ENCODE measurements around the gene PCDHGC5. TPM values are rescaled to one million over a fixed set of nuclear protein-coding genes. Genes with fewer than 3 reads are reported as not detected.

Gene PCDHGC5
- total RNA-seq, 6 experiments from 2014 or later = 0.24 to 0.37 (median 0.32) TPM

DNA sequence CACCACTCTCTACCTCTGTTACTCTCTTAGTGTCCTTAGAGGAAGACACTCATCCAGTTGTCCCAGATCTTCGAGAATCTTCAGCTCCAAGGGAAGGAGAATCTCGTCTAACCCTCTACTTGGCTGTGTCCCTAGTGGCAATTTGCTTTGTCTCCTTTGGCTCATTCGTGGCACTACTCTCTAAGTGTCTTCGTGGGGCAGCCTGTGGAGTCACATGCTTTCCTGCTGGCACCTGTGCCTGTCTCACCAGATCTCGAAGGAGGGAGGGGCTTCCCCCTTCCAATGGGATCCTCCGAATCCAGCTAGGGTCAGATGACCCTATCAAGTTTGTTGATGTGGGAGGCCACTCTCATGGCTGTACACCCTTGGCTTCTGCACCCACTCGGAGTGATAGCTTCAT is 1.8 kb upstream of the PCDHGC5 start:
- intact Hi-C loops (cut with DNase I) = no loop called here
- ATAC-seq (no peak), DNase-seq (peak in 1 of 3 donors; percentile 15)
- H3K27me3 ChIP-seq = no peaks in the 10 kb centered on the region
- TF ChIP-seq, protein P1, sequence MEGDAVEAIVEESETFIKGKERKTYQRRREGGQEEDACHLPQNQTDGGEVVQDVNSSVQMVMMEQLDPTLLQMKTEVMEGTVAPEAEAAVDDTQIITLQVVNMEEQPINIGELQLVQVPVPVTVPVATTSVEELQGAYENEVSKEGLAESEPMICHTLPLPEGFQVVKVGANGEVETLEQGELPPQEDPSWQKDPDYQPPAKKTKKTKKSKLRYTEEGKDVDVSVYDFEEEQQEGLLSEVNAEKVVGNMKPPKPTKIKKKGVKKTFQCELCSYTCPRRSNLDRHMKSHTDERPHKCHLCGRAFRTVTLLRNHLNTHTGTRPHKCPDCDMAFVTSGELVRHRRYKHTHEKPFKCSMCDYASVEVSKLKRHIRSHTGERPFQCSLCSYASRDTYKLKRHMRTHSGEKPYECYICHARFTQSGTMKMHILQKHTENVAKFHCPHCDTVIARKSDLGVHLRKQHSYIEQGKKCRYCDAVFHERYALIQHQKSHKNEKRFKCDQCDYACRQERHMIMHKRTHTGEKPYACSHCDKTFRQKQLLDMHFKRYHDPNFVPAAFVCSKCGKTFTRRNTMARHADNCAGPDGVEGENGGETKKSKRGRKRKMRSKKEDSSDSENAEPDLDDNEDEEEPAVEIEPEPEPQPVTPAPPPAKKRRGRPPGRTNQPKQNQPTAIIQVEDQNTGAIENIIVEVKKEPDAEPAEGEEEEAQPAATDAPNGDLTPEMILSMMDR (IDR thresholded peaks at IDR 0.05) = no peak
- no peak for TF ChIP-seq POLR2A (IDR thresholded peaks at IDR 0.05)
- 81% methylated on average over 5 of the region's 7 CpGs for WGBS (ENCODE audit: insufficient coverage, low coverage, low lambda C conversion rate, missing lambda C conversion rate)
- peaks cover 0 to 8% (median 0%) of the 10 kb centered on the region in 4 donors for H3K4me1 ChIP-seq
- no peaks in the 10 kb centered on the region for H3K36me3 ChIP-seq
- H3K4me3 ChIP-seq = no peak overlapping the region
- no peaks in the 10 kb centered on the region for H3K9me3 ChIP-seq
- H3K27ac ChIP-seq = no peak overlapping the region

DNA sequence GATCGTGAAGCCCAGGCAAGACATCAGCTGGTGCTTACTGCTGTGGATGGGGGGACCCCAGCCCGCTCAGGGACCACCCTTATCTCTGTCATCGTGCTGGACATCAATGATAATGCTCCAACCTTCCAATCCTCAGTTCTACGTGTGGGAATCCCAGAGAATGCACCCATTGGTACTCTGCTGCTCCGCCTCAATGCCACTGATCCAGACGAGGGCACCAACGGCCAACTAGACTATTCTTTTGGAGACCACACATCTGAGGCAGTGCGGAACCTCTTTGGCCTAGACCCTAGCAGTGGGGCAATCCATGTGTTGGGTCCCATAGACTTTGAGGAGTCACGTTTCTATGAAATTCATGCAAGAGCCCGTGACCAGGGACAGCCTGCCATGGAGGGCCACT is 960 bp downstream of the PCDHGC5 start:
- Histone ChIP-seq H3K4me1 (peaks cover 0 to 13% (median 0%) of the 10 kb centered on the region in 4 donors), H3K4me3 (no peak overlapping the region), H3K27ac (no peak overlapping the region), H3K27me3 (no peaks in the 10 kb centered on the region), H3K36me3 (no peaks in the 10 kb centered on the region), H3K9me3 (no peaks in the 10 kb centered on the region)
- WGBS (ENCODE audit: insufficient coverage, low coverage, low lambda C conversion rate, missing lambda C conversion rate) = 87% methylated on average over 5 of the region's 10 CpGs
- intact Hi-C loops (cut with DNase I) = no loop called here
- TF ChIP-seq, protein P1 (IDR thresholded peaks at IDR 0.05) = no peak
- no peak for TF ChIP-seq POLR2A (IDR thresholded peaks at IDR 0.05)
- ATAC-seq = no peak
- peak in 1 of 3 donors; percentile 23 for DNase-seq

DNA sequence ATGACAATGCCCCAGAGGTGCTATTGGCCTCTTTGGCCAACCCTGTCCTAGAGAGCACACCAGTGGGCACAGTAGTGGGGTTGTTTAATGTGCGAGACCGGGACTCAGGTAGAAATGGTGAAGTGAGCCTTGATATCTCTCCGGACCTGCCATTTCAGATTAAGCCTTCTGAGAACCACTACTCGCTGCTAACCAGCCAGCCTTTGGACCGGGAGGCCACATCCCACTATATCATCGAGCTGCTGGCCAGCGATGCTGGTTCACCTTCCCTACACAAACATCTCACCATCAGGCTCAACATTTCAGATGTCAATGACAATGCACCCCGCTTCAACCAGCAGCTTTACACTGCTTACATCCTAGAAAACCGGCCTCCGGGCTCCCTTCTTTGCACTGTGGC is 1.4 kb downstream of the PCDHGC5 start:
- Histone ChIP-seq H3K27ac (no peak overlapping the region), H3K4me1 (peaks cover 0 to 13% (median 0%) of the 10 kb centered on the region in 4 donors), H3K4me3 (no peak overlapping the region), H3K9me3 (no peaks in the 10 kb centered on the region), H3K36me3 (no peaks in the 10 kb centered on the region), H3K27me3 (no peaks in the 10 kb centered on the region)
- DNase-seq = peak in 1 of 3 donors; percentile 28
- intact Hi-C loops (cut with DNase I) = no loop called here
- TF ChIP-seq POLR2A (IDR thresholded peaks at IDR 0.05) = no peak
- TF ChIP-seq, protein P1 (IDR thresholded peaks at IDR 0.05) = no peak
- ATAC-seq = no peak
- 92% methylated on average over 2 of the region's 10 CpGs for WGBS (ENCODE audit: insufficient coverage, low coverage, low lambda C conversion rate, missing lambda C conversion rate)

DNA sequence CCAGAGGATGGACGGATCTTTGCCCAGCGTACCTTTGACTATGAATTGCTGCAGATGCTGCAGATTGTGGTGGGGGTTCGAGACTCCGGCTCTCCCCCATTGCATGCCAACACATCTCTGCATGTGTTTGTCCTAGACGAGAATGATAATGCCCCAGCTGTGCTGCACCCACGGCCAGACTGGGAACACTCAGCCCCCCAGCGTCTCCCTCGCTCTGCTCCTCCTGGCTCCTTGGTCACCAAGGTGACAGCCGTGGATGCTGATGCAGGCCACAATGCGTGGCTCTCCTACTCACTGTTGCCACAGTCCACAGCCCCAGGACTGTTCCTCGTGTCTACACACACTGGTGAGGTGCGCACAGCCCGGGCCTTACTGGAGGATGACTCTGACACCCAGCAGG is 1.9 kb downstream of the PCDHGC5 start:
- intact Hi-C loops (cut with DNase I) = no loop called here
- ATAC-seq (no peak), DNase-seq (no peak)
- Histone ChIP-seq H3K9me3 (no peaks in the 10 kb centered on the region), H3K4me1 (peaks cover 0 to 13% (median 0%) of the 10 kb centered on the region in 4 donors), H3K36me3 (no peaks in the 10 kb centered on the region), H3K4me3 (no peak overlapping the region), H3K27me3 (no peaks in the 10 kb centered on the region), H3K27ac (no peak overlapping the region)
- no peak for TF ChIP-seq POLR2A (IDR thresholded peaks at IDR 0.05)
- TF ChIP-seq, protein P1 (IDR thresholded peaks at IDR 0.05) = no peak
- no CpG with 5 or more reads among the region's 13 CpGs for WGBS (ENCODE audit: insufficient coverage, low coverage, low lambda C conversion rate, missing lambda C conversion rate)

Data from right lobe of liver (tissue), 6 donors.